Fibroblast of the aortic adventitia (primary cell): ENCODE measurements around the gene KBTBD2. TPM values are rescaled to one million over a fixed set of nuclear protein-coding genes. Genes with fewer than 3 reads are reported as not detected.
"Not testable (repeated sequence)": the region's sequence is repeated elsewhere in the genome, so short reads cannot be mapped to it uniquely, and the experiment has no call there.

Experiments used
- DNase-seq: peaks from one replicate; pipeline ENCODE4 v3.0.0-alpha.2; 2010; ENCODE audit warnings: low read depth
- H3K4me3 ChIP-seq: 2 replicates; pipeline ENCODE4 v1.5.1; 2011; ENCODE audit warnings: low read depth, mild to moderate bottlenecking, control low read depth, low read length, moderate library complexity
- CTCF ChIP-seq: IDR thresholded peaks from 2 replicates; pipeline ENCODE4 v1.5.1; 2011; ENCODE audit warnings: mild to moderate bottlenecking, low read length, control low read depth, inconsistent platforms; ENCODE audit not compliant: insufficient read depth
- total RNA-seq: library from RNA; depleted of rRNA; stranded (reverse); fragments of >200 nt; gene quantifications from 2 replicates; pipeline ENCODE4 v1.2.3, GENCODE V29; 2012; ENCODE audit warnings: low replicate concordance

KBTBD2 gene
- total RNA-seq, 1 donor: 35.9 TPM

- no peak for DNase-seq
- no peak for TF ChIP-seq CTCF
- no peak overlapping the region for H3K4me3 ChIP-seq
Measured at GRCh38 chr7:32910195-32910594, 18.6 kb upstream of the KBTBD2 start.

- TF ChIP-seq CTCF: peak; percentile 35
- peak; percentile 82 for DNase-seq
- H3K4me3 ChIP-seq: peak overlapping the region; percentile 53
Measured at GRCh38 chr7:32905175-32905662, 13.7 kb upstream of the KBTBD2 start.

- TF ChIP-seq CTCF: no peak
- no peak for DNase-seq
- no peak overlapping the region for H3K4me3 ChIP-seq
Measured at GRCh38 chr7:32901629-32902028, 10.1 kb upstream of the KBTBD2 start.

- DNase-seq: no peak
- H3K4me3 ChIP-seq: no peak overlapping the region
- TF ChIP-seq CTCF: no peak
Measured at GRCh38 chr7:32900433-32900995, 9.0 kb upstream of the KBTBD2 start.

- not testable (repeated sequence) for H3K4me3 ChIP-seq, DNase-seq
Measured at GRCh38 chr7:32897376-32897775, 5.8 kb upstream of the KBTBD2 start.

- no peak for TF ChIP-seq CTCF
- H3K4me3 ChIP-seq: no peak overlapping the region
- DNase-seq: no peak
Measured at GRCh38 chr7:32896564-32897347, 5.2 kb upstream of the KBTBD2 start.

GRCh38 chr7:32894171-32894570 is 2.6 kb upstream of the KBTBD2 start:
- no peak overlapping the region for H3K4me3 ChIP-seq
- no peak for TF ChIP-seq CTCF
- DNase-seq: no peak
